ENCODE data around the gene CBFA2T3. TPM values are rescaled to one million over a fixed set of nuclear protein-coding genes. Genes with fewer than 3 reads are reported as not detected.

Gene CBFA2T3
- 0.23 TPM in 1 of 3 replicates, not detected in the others for total RNA-seq
- long read RNA-seq: 0 reads

DNA sequence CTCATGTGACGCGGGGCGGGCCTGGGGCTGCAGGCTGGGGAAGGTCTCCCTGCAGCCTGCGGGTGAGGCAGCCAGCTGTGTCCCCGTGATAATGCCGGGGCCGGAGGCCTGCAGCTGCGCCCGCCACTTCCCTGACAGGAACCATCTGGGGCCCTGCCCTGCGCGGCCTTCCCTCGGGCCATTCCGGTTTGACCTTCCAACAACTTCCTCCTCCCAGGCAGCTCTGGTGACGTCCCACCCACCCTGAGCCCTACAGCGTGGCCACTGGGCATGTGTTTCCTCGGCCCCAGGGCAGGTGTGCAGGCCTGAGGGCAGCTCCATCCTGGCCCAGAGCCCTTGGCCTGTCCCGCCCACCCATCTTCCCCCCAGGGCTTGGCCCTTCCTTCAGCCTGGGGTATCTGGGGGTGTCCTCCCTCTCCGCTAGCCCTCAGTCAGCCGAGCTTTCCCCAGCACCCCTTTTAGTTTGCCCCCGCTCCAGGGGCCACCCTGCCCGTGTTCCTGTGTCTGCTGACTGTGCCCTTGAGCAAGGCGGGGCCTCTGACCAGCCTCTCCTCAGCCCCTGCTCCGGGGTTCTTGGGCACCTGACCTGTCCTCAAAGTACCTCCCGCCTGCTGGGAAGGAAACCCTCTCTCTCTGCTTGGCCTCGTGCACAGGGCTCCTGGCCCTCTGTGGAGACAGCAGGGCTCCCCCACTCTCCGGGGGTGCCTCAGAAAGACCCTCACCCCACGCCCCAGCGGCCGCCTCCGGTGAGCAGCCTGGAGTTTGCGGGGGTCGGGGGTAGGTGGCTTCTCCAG lies at the start of gene CBFA2T3:
CBFA2T3 (minus strand) TSS at position 190 of the 794 bp plus-strand sequence. CDS start 400 bp downstream, outside the sequence.
- TF ChIP-seq, protein P1, sequence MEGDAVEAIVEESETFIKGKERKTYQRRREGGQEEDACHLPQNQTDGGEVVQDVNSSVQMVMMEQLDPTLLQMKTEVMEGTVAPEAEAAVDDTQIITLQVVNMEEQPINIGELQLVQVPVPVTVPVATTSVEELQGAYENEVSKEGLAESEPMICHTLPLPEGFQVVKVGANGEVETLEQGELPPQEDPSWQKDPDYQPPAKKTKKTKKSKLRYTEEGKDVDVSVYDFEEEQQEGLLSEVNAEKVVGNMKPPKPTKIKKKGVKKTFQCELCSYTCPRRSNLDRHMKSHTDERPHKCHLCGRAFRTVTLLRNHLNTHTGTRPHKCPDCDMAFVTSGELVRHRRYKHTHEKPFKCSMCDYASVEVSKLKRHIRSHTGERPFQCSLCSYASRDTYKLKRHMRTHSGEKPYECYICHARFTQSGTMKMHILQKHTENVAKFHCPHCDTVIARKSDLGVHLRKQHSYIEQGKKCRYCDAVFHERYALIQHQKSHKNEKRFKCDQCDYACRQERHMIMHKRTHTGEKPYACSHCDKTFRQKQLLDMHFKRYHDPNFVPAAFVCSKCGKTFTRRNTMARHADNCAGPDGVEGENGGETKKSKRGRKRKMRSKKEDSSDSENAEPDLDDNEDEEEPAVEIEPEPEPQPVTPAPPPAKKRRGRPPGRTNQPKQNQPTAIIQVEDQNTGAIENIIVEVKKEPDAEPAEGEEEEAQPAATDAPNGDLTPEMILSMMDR (IDR thresholded peaks at IDR 0.05): no peak
- Mint-ChIP-seq H3K4me1 (ENCODE audit: low read depth) (no peaks in the 10 kb centered on the region), H3K36me3 (ENCODE audit: low read depth) (no peaks in the 10 kb centered on the region), H3K27ac (ENCODE audit: unreplicated experiment) (no peak within 1 kb of the TSS), H3K9me3 (ENCODE audit: low read depth) (no peaks in the 10 kb centered on the region), H3K27me3 (ENCODE audit: low read depth) (peaks cover 22% of the 10 kb centered on the region), H3K4me3 (ENCODE audit: unreplicated experiment) (no peak within 1 kb of the TSS)
- DNase-seq (ENCODE audit: low spot score): no peak

- H3K4me3 Mint-ChIP-seq (ENCODE audit: unreplicated experiment): no peak overlapping the region
- TF ChIP-seq, protein P1 (IDR thresholded peaks at IDR 0.05): no peak
- DNase-seq (ENCODE audit: low spot score): no peak
- peaks cover 38% of the 10 kb centered on the region for H3K27me3 Mint-ChIP-seq (ENCODE audit: low read depth)
- H3K9me3 Mint-ChIP-seq (ENCODE audit: low read depth): peaks cover 17% of the 10 kb centered on the region
- H3K36me3 Mint-ChIP-seq (ENCODE audit: low read depth): peaks cover 6% of the 10 kb centered on the region
- no peak overlapping the region for H3K27ac Mint-ChIP-seq (ENCODE audit: unreplicated experiment)
- no peaks in the 10 kb centered on the region for H3K4me1 Mint-ChIP-seq (ENCODE audit: low read depth)
Measured at GRCh38 chr16:89026121-89026612, 49.2 kb upstream of the CBFA2T3 start.

- peaks cover 12% of the 10 kb centered on the region for H3K9me3 Mint-ChIP-seq (ENCODE audit: low read depth)
- no peaks in the 10 kb centered on the region for H3K4me1 Mint-ChIP-seq (ENCODE audit: low read depth)
- TF ChIP-seq, protein P1 (IDR thresholded peaks at IDR 0.05): no peak
Measured at GRCh38 chr16:89025636-89026035, 48.6 kb upstream of the CBFA2T3 start.

GRCh38 chr16:89024546-89025060 lies 47.6 kb upstream of the CBFA2T3 start:
- H3K4me3 Mint-ChIP-seq (ENCODE audit: unreplicated experiment): no peak overlapping the region
- no peak overlapping the region for H3K27ac Mint-ChIP-seq (ENCODE audit: unreplicated experiment)
- H3K36me3 Mint-ChIP-seq (ENCODE audit: low read depth): peaks cover 6% of the 10 kb centered on the region
- peak; percentile 73 for DNase-seq (ENCODE audit: low spot score)
- peaks cover 39% of the 10 kb centered on the region for H3K27me3 Mint-ChIP-seq (ENCODE audit: low read depth)
- H3K9me3 Mint-ChIP-seq (ENCODE audit: low read depth): peaks cover 12% of the 10 kb centered on the region
- TF ChIP-seq, protein P1 (IDR thresholded peaks at IDR 0.05): no peak
- H3K4me1 Mint-ChIP-seq (ENCODE audit: low read depth): no peaks in the 10 kb centered on the region

More at GRCh38 chr16:89025636-89026035, 48.6 kb upstream of the CBFA2T3 start:
- Mint-ChIP-seq H3K27ac (ENCODE audit: unreplicated experiment) (no peak overlapping the region), H3K36me3 (ENCODE audit: low read depth) (peaks cover 6% of the 10 kb centered on the region), H3K4me3 (ENCODE audit: unreplicated experiment) (no peak overlapping the region), H3K27me3 (ENCODE audit: low read depth) (peaks cover 36% of the 10 kb centered on the region)
- DNase-seq (ENCODE audit: low spot score): no peak

- TF ChIP-seq, protein P1 (IDR thresholded peaks at IDR 0.05): no peak
- Mint-ChIP-seq H3K4me3 (ENCODE audit: unreplicated experiment) (no peak overlapping the region), H3K4me1 (ENCODE audit: low read depth) (no peaks in the 10 kb centered on the region), H3K36me3 (ENCODE audit: low read depth) (peaks cover 6% of the 10 kb centered on the region), H3K9me3 (ENCODE audit: low read depth) (peaks cover 12% of the 10 kb centered on the region), H3K27me3 (ENCODE audit: low read depth) (peaks cover 39% of the 10 kb centered on the region), H3K27ac (ENCODE audit: unreplicated experiment) (no peak overlapping the region)
- peak; percentile 72 for DNase-seq (ENCODE audit: low spot score)
Measured at GRCh38 chr16:89023621-89024511, 46.9 kb upstream of the CBFA2T3 start.

Data from chondrocyte (in vitro differentiated cells).